DND-41 (cell line): ENCODE measurements around the gene REN.

ENCODE experiments used
- ATAC-seq: fragments of 200-7000 bp; cut with Tn5 transposase; 3 replicates; pipeline ENCODE4 v1.9.1; 2021; ENCODE audit warnings: low read depth; ENCODE audit not compliant: insufficient read depth
- DNase-seq: peaks from one replicate; pipeline ENCODE4 v3.0.0-alpha.2; 2020
- H2AFZ ChIP-seq: 2 replicates; pipeline ENCODE4 v1.6.0; 2012; ENCODE audit warnings: low read depth, low read length
- H3K27ac ChIP-seq: 2 replicates; pipeline ENCODE4 v1.5.1; 2012; ENCODE audit warnings: low read length, inconsistent platforms
- H3K27me3 ChIP-seq: fragments of 200-600 bp; sonication (generic); 2 replicates; pipeline ENCODE4 v1.6.0; 2012; ENCODE audit warnings: low read length, mild to moderate bottlenecking, inconsistent platforms; ENCODE audit not compliant: insufficient read depth, poor library complexity
- H3K36me3 ChIP-seq: 2 replicates; pipeline ENCODE4 v1.5.1; 2012; ENCODE audit warnings: low read length, inconsistent platforms; ENCODE audit not compliant: insufficient read depth
- H3K4me1 ChIP-seq: 2 replicates; pipeline ENCODE4 v1.5.1; 2012; ENCODE audit warnings: mild to moderate bottlenecking, low read length; ENCODE audit not compliant: insufficient read depth
- H3K4me2 ChIP-seq: 2 replicates; pipeline ENCODE4 v1.6.0; 2012; ENCODE audit warnings: mild to moderate bottlenecking, moderate library complexity, low read length, inconsistent platforms; ENCODE audit not compliant: insufficient read depth
- H3K4me3 ChIP-seq, 2 experiments: fragments of 200-600 bp in 1 of 2; shearing (Covaris generic) in 1 of 2; 2 replicates each; pipeline ENCODE4 v1.5.1; 2012 to 2016; ENCODE audit warnings: inconsistent platforms in 2 of 2, low read length in 2 of 2, mild to moderate bottlenecking in 2 of 2, low read depth in 1 of 2, moderate library complexity in 1 of 2
- H3K79me2 ChIP-seq: 2 replicates; pipeline ENCODE4 v1.6.0; 2012; ENCODE audit warnings: low read length, inconsistent platforms; ENCODE audit not compliant: insufficient read depth
- H3K9ac ChIP-seq: 2 replicates; pipeline ENCODE4 v1.6.0; 2012; ENCODE audit warnings: low read depth, mild to moderate bottlenecking, inconsistent platforms, low read length, moderate library complexity
- H3K9me3 ChIP-seq: 2 replicates; pipeline ENCODE4 v1.5.1; 2012; ENCODE audit warnings: low read length, moderate library complexity, mild to moderate bottlenecking, inconsistent platforms; ENCODE audit not compliant: insufficient read depth, severe bottlenecking
- H4K20me1 ChIP-seq: 2 replicates; pipeline ENCODE4 v1.6.0; 2012; ENCODE audit warnings: low read length; ENCODE audit not compliant: insufficient read depth
- CTCF ChIP-seq: IDR thresholded peaks from 2 replicates; pipeline ENCODE4 v1.5.1; 2012; ENCODE audit warnings: borderline replicate concordance, low read length, moderate library complexity, mild to moderate bottlenecking; ENCODE audit not compliant: poor library complexity, severe bottlenecking; ENCODE audit errors: extremely low read depth
- EZH2 ChIP-seq: IDR thresholded peaks from 3 replicates; pipeline ENCODE4 v1.6.1; 2012; ENCODE audit warnings: borderline replicate concordance, low read depth, mild to moderate bottlenecking, moderate library complexity, low read length, inconsistent platforms; ENCODE audit not compliant: severe bottlenecking

REN gene

GRCh38 chr1:204176049-204176448 lies 9.9 kb upstream of the REN start:
- TF ChIP-seq EZH2 (no peak), CTCF (no peak)

GRCh38 chr1:204174958-204175357 lies 8.8 kb upstream of the REN start:
- TF ChIP-seq EZH2: no peak
- no peak for TF ChIP-seq CTCF
- H3K4me1 ChIP-seq: no peaks in the 10 kb centered on the region
- H3K36me3 ChIP-seq: no peaks in the 10 kb centered on the region
- H3K27ac ChIP-seq: no peak overlapping the region
- no peak overlapping the region for H3K9ac ChIP-seq
- no peak overlapping the region for H3K4me2 ChIP-seq
- peaks cover 21% of the 10 kb centered on the region for H3K9me3 ChIP-seq
- no peaks in the 10 kb centered on the region for H3K79me2 ChIP-seq
- H3K4me3 ChIP-seq: no peak overlapping the region
- DNase-seq: no peak
- no peak for ATAC-seq
- H4K20me1 ChIP-seq: no peaks in the 10 kb centered on the region
- no peaks in the 10 kb centered on the region for H3K27me3 ChIP-seq
- H2AFZ ChIP-seq: no peak overlapping the region

More at GRCh38 chr1:204176049-204176448, 9.9 kb upstream of the REN start:
- H3K79me2 ChIP-seq: no peaks in the 10 kb centered on the region
- no peaks in the 10 kb centered on the region for H3K36me3 ChIP-seq
- H4K20me1 ChIP-seq: no peaks in the 10 kb centered on the region
- DNase-seq (no peak), ATAC-seq (no peak)
- no peak overlapping the region for H3K9ac ChIP-seq
- H3K4me2 ChIP-seq: no peak overlapping the region
- no peak overlapping the region for H3K4me3 ChIP-seq
- no peak overlapping the region for H3K27ac ChIP-seq
- no peaks in the 10 kb centered on the region for H3K4me1 ChIP-seq
- no peak overlapping the region for H2AFZ ChIP-seq
- H3K9me3 ChIP-seq: peaks cover 15% of the 10 kb centered on the region
- H3K27me3 ChIP-seq: no peaks in the 10 kb centered on the region

- no peaks in the 10 kb centered on the region for H3K79me2 ChIP-seq
- H3K36me3 ChIP-seq: no peaks in the 10 kb centered on the region
- H3K4me3 ChIP-seq: no peak overlapping the region
- no peak overlapping the region for H3K4me2 ChIP-seq
- no peaks in the 10 kb centered on the region for H3K27me3 ChIP-seq
- H4K20me1 ChIP-seq: no peaks in the 10 kb centered on the region
- TF ChIP-seq EZH2 (no peak), CTCF (no peak)
- DNase-seq (no peak), ATAC-seq (no peak)
- no peak overlapping the region for H2AFZ ChIP-seq
- H3K27ac ChIP-seq: no peak overlapping the region
- H3K4me1 ChIP-seq: no peaks in the 10 kb centered on the region
- H3K9me3 ChIP-seq: peaks cover 31% of the 10 kb centered on the region
- H3K9ac ChIP-seq: no peak overlapping the region
These were observed 6.4 kb upstream of the REN start for GRCh38 chr1:204172404-204173029.
